D721Med (cell line): Measurements from ENCODE around the gene MB21D2.

ENCODE experiments used
- DNase-seq: peaks from one replicate; pipeline ENCODE4 v3.0.0; 2011; ENCODE audit warnings: low spot score; ENCODE audit not compliant: insufficient read length
- FAIRE-seq: peaks from 2 replicates; lab custom pipeline; 2011; peaks lifted over from hg19 to GRCh38; lab: Jason Lieb, UNC
- TF ChIP-seq, protein P1 (sequence below): IDR thresholded peaks from 2 replicates; pipeline ENCODE4 v1.5.1; 2012; ENCODE audit warnings: mild to moderate bottlenecking, control low read depth; ENCODE audit not compliant: insufficient read depth; ENCODE audit errors: missing control alignments

Gene MB21D2

DNA sequence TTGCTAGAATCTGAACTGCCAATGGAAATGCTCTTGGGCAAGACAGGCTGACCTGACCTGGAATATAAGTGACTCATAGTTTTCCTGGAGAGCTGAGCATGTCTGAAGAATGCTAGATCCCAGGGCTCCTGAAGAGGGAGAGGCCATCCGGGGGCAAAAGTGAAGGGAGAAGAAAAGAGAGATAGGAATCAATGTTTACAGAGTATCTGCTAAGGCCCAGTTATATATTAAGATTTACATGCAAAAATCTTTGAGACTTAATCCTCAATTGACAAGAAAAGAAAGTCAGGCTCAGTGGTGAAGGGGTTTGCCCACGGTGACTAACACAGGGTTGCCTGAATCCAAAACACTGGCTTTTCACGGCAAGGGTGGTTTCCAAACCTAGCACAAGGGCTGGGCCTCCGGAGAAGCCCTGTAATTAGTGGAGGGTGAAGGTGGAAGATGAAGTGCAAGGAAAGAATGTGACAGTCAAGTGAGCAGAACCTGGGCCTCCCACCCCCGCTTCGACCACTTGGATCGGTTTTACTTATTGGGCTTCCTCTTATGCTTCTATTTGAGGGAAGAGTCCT, 98.6 kb downstream of the MB21D2 start:
- FAIRE-seq (no peak), DNase-seq (no peak)
- TF ChIP-seq, protein P1, sequence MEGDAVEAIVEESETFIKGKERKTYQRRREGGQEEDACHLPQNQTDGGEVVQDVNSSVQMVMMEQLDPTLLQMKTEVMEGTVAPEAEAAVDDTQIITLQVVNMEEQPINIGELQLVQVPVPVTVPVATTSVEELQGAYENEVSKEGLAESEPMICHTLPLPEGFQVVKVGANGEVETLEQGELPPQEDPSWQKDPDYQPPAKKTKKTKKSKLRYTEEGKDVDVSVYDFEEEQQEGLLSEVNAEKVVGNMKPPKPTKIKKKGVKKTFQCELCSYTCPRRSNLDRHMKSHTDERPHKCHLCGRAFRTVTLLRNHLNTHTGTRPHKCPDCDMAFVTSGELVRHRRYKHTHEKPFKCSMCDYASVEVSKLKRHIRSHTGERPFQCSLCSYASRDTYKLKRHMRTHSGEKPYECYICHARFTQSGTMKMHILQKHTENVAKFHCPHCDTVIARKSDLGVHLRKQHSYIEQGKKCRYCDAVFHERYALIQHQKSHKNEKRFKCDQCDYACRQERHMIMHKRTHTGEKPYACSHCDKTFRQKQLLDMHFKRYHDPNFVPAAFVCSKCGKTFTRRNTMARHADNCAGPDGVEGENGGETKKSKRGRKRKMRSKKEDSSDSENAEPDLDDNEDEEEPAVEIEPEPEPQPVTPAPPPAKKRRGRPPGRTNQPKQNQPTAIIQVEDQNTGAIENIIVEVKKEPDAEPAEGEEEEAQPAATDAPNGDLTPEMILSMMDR, result no peak

DNA sequence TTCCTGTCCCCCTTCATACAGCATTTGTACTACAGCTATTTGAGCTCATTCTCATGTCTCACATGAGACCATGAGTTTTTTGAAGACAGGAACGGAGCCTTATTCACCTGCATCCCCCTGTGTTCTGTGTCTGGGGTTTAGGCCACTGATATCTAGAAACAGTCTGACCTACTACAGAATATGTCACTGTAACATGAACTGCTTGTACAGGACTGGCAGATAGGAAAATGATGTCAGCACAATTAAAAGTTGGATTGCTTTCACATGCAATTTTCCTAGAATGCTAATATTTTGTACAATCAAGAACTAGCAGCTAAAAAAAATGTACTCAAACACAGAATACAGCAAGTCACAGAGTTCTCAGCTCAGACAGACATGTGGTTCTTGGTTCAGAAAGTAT, 99.5 kb downstream of the MB21D2 start:
- no peak for FAIRE-seq
- TF ChIP-seq, protein P1, result no peak
- DNase-seq, result no peak

DNA sequence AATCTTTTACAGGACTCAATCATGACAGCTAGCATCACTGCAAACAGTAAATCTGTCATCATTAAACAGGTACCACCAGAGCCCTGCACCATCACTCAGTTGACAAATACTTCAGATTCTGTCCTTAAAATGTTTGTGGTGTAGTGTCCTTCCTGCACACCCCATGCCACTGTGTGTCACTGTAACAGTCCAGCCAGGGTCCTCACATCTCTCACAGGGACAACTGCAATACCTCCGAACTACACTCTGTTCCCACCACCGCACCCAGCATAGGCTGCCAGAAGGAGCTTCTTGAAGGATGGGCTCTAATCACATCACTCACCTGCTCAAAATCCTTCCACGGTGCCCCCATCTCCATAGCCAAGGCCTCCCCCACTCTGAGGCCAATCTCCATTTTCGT, 100.2 kb downstream of the MB21D2 start:
- DNase-seq, result no peak
- FAIRE-seq, result no peak
- TF ChIP-seq, protein P1, result no peak

DNA sequence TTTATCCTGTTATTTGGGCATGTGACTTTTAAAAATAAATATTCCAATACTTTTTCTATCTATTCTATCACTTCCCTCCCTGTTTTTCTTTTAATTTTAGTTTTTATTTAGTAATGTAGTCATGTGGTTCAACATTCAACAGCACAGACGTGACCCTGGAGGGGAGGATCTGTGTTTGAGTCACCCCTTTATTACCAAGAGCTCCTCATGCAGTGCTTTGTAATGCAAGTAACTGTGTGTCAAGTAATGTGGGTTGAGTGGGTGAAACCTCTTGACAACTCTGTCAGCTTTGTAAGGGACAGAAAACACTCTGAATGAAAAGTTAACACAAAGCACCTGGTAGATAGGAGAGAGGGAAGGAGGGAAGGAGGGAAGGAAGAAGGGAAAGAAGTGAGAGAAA, 100.6 kb downstream of the MB21D2 start:
- FAIRE-seq, result no peak
- DNase-seq, result no peak

DNA sequence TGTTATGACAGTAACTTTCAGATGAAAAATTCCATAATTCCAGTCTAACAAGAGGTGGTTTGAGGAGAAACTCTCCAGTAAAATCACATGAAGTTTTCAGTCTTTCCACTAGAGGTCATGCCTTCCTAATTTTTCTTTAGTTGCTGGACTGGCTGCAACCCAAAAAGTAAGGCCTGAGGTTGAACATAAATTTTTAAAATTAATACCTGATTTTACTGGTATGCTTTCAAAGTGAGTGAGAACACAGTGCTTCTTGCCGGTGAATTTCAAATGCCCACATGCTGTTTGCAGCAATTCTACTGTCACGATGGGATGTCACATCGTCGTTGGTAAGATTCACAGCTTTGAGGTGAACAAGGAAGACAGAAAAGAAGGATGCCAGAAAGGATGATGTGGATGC, 101.3 kb downstream of the MB21D2 start:
- FAIRE-seq (peak; percentile 32), DNase-seq (peak; percentile 24)
- TF ChIP-seq, protein P1, result peak; percentile 74

More for the DNA sequence above, 100.6 kb downstream of the MB21D2 start:
- TF ChIP-seq, protein P1, result no peak

DNA sequence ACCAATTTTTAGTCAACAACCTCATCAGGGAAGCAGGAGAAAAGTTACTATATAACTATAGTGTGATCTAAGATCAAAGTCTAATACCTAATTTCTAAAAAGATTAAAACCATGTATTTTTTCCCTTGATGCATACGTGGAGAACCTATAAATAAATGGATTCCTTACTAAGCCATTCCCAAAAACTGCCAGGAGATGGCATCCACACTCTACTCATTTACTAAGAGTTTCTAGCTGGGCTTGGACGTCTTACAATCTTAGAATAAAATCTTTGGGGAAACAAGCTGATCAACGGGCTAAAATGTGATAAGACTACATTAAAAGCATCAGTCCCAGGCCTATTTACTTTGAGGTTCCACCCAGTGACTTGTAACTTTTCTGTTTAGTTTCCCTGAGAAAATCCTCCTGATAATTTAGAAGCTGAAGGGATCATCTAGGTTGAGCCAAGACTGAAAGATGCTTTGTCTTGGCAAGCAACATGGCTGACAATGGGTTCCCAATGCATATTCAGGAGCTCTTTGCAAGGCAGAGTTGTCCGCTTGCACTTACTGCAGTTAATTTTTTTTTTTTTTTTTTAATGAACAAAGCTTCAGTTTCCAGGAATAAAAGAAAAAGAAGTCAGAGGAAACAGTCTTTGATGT, 104.8 kb downstream of the MB21D2 start:
- FAIRE-seq, result no peak
- TF ChIP-seq, protein P1, result peak; percentile 68
- no peak for DNase-seq

DNA sequence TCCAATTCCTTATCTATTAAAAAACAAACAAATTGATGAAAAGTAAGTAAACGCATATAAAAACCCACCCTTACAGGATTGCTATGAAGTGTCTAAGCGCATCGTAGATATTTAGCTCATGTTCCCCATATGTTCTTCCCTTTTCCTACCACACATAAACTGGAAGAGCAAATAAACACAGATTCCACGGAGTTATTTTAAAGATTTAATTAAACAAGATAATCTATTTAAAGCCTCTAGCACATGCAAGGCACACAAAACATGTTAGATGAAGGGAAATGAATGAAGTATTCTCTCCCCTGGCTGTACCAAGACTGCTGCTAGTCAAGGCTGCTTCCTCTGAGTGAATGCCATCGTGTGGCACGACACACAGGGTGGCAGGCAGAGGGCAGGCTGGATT, 111.9 kb downstream of the MB21D2 start:
- FAIRE-seq, result no peak
- TF ChIP-seq, protein P1, result no peak
- no peak for DNase-seq
